Effector memory CD4-positive, alpha-beta T cell (primary cell): ENCODE results near the gene BMP8A.
"Not testable (repeated sequence)": the region's sequence is repeated elsewhere in the genome, so short reads cannot be mapped to it uniquely, and the experiment has no call there.

Source experiments
- DNase-seq, 3 donors: peaks; one replicate each; pipeline ENCODE4 v3.0.0-alpha.2; 2020
- H3K27ac ChIP-seq: 2 replicates; pipeline ENCODE4 v1.7.0; 2013; ENCODE audit warnings: mild to moderate bottlenecking, low read length, moderate library complexity; ENCODE audit not compliant: insufficient read depth, poor library complexity, severe bottlenecking
- H3K27me3 ChIP-seq: replicated peaks from 2 replicates; pipeline ENCODE4 v1.7.0; 2013; ENCODE audit warnings: mild to moderate bottlenecking, low read length; ENCODE audit not compliant: insufficient read depth, control insufficient read depth, poor library complexity, severe bottlenecking
- H3K36me3 ChIP-seq: 2 replicates; pipeline ENCODE4 v1.7.0; 2013; ENCODE audit warnings: mild to moderate bottlenecking, low read length, moderate library complexity; ENCODE audit not compliant: control insufficient read depth, insufficient read depth
- H3K4me1 ChIP-seq: 2 replicates; pipeline ENCODE4 v1.7.0; 2013; ENCODE audit warnings: low read length, mild to moderate bottlenecking; ENCODE audit not compliant: control insufficient read depth, insufficient read depth, poor library complexity, severe bottlenecking
- H3K4me3 ChIP-seq: 2 replicates; pipeline ENCODE4 v1.7.0; 2013; ENCODE audit warnings: low read length, low read depth, mild to moderate bottlenecking; ENCODE audit not compliant: insufficient read depth, poor library complexity, severe bottlenecking
- H3K9me3 ChIP-seq: 2 replicates; pipeline ENCODE4 v1.7.0; 2013; ENCODE audit warnings: mild to moderate bottlenecking, low read length, moderate library complexity; ENCODE audit not compliant: control insufficient read depth

Gene BMP8A

DNA sequence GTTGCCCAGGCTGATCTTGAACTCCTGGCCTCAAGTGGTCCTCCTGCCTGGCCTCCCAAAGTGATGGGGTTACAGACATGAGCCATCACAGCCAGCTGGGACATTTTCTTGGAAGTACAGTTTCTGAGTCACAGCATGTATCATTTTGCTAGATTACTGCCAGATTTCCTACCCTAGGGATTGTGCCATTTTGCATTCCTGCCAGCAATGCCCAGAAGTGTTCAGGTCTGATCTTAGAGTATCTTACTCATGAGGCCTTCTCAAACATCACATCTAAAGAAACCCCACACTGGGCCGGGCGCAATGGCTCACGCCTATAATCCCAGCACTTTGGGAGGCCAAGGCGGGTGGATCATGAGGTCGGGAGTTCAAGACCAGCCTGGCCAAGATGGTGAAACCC is 10.2 kb downstream of the BMP8A start:
- Histone ChIP-seq H3K36me3 (no peaks in the 10 kb centered on the region), H3K27ac (no peak overlapping the region), H3K4me1 (no peaks in the 10 kb centered on the region), H3K27me3 (no peaks in the 10 kb centered on the region), H3K9me3 (no peaks in the 10 kb centered on the region), H3K4me3 (no peak overlapping the region)
- no peak for DNase-seq

GRCh38 chr1:39504436-39504835 is 13.0 kb downstream of the BMP8A start:
- not testable (repeated sequence) for H3K4me3 ChIP-seq, H3K36me3 ChIP-seq, H3K9me3 ChIP-seq, DNase-seq, H3K27ac ChIP-seq, H3K27me3 ChIP-seq, H3K4me1 ChIP-seq

- Histone ChIP-seq H3K27ac (no peak overlapping the region), H3K9me3 (no peaks in the 10 kb centered on the region), H3K36me3 (no peaks in the 10 kb centered on the region), H3K4me1 (no peaks in the 10 kb centered on the region), H3K27me3 (no peaks in the 10 kb centered on the region), H3K4me3 (no peak overlapping the region)
- no peak for DNase-seq
Measured at GRCh38 chr1:39505289-39505688, 13.9 kb downstream of the BMP8A start.

DNA sequence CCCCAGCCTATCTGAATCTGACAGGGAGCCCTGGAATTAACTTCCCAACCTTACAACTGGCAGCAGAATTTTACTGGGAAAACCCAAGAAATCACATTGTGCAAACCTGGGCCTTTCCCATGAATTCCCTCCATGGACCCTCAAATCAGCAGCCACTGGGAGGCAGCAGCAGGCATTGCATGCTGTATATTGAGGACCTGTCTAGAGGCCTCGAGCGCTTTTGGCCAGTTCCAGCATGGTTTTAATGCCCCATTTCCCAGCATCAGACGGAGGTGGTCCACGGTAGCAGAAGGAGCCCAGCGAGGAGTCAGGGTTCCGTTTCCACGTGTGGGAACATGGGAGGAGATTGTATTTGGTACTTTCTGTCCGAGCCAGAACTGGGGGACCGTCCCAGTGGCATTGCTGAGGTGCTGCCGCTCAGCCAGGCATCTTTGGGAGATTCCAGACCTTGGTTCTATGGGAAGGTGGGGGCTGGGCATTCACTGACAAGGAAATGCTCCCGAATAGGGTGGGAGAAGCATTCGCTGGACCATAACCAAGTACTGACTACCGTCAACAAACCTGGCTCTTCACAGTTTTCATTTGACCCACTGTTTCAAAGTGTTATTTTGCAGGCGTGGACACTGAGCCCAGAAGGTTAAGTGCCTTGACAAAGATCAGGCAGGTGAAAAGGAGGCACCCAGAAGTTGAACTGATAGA is 15.9 kb downstream of the BMP8A start:
- Histone ChIP-seq H3K27me3 (no peaks in the 10 kb centered on the region), H3K4me3 (no peak overlapping the region), H3K27ac (no peak overlapping the region), H3K9me3 (no peaks in the 10 kb centered on the region), H3K4me1 (no peaks in the 10 kb centered on the region), H3K36me3 (no peaks in the 10 kb centered on the region)
- DNase-seq, result no peak

GRCh38 chr1:39508266-39508665 is 16.8 kb downstream of the BMP8A start:
- DNase-seq, result no peak
- Histone ChIP-seq H3K27me3 (no peaks in the 10 kb centered on the region), H3K4me3 (no peak overlapping the region), H3K36me3 (no peaks in the 10 kb centered on the region), H3K4me1 (no peaks in the 10 kb centered on the region), H3K9me3 (no peaks in the 10 kb centered on the region), H3K27ac (no peak overlapping the region)

- DNase-seq, result no peak
- no peak overlapping the region for H3K27ac ChIP-seq
- no peak overlapping the region for H3K4me3 ChIP-seq
Measured at GRCh38 chr1:39508857-39509305, 17.4 kb downstream of the BMP8A start.

GRCh38 chr1:39509360-39510009 is 18.0 kb downstream of the BMP8A start:
- Histone ChIP-seq H3K36me3 (no peaks in the 10 kb centered on the region), H3K27ac (no peak overlapping the region), H3K4me1 (no peaks in the 10 kb centered on the region), H3K9me3 (no peaks in the 10 kb centered on the region), H3K4me3 (no peak overlapping the region), H3K27me3 (no peaks in the 10 kb centered on the region)
- no peak for DNase-seq

More at GRCh38 chr1:39508857-39509305, 17.4 kb downstream of the BMP8A start:
- H3K4me1 ChIP-seq, result no peaks in the 10 kb centered on the region
- H3K36me3 ChIP-seq, result no peaks in the 10 kb centered on the region
- no peaks in the 10 kb centered on the region for H3K27me3 ChIP-seq
- no peaks in the 10 kb centered on the region for H3K9me3 ChIP-seq

DNA sequence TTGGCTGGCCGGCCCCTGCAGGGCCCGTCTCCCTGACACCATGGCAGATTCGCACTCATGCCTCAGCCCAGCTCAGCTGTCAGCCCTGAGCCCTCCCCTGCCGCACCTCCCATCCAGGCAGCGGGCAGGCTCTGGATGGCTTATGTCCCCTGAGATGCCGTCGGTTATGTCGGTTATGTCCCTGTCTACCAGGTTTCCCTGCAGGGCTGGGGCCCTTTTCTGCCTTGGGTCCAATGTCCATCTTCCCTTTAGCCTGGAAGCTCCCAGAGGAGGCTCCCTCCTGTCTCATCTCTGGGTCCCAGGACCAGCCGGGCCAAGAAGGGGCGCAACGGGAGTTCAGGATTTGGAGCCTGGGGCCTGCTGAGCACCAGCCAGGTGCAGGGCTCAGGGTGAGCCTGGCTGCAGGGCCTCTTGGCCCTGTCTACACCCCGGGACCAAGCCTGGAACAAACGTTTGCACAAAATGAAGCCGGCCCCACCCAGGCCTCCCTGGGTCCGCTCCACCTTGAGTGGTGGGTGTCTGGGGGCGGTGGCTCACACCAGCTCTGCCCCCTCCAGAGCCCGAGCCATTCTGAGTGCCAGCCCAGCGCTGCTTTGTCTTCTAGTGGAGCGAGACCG is 19.2 kb downstream of the BMP8A start:
- DNase-seq, H3K9me3 ChIP-seq, H3K4me3 ChIP-seq, H3K4me1 ChIP-seq, H3K27ac ChIP-seq, H3K36me3 ChIP-seq, H3K27me3 ChIP-seq: not testable (repeated sequence)

- not testable (repeated sequence) for H3K9me3 ChIP-seq, H3K4me1 ChIP-seq, H3K36me3 ChIP-seq, H3K27ac ChIP-seq, H3K4me3 ChIP-seq, DNase-seq, H3K27me3 ChIP-seq
Measured at GRCh38 chr1:39511477-39511876, 20.0 kb downstream of the BMP8A start.

DNA sequence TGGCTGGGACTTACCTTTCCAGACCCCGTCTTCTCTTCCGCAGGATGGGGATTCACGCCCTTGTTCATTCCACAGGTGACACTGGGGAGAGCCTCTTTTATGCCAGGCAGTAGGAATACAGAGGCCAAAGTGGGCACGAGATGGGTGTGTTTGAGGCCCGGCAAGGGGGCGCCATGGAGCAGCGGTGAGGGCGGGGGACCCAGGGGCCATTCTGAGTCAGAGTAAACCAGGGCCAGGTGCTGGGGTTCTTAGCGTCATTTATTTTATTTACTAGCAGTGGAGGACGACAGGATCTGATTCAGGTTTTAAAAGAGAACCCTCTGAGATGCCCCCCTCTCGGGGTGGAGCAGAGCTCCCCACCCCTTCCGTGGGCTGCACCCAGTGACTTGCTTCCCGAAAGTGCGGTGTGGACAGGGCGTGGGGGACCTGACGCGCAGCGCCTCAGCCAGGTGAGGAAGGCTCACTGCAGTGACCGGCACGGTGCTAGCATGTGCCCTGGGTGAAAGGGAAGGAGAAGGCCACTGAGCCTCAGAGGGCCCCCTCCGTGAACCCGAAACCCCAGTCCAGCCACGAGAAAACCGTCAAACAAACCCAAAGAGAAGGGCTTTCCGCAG is 20.9 kb downstream of the BMP8A start:
- H3K9me3 ChIP-seq, H3K4me1 ChIP-seq: not testable (repeated sequence)

More for the DNA sequence above, 20.9 kb downstream of the BMP8A start:
- not testable (repeated sequence) for DNase-seq, H3K27ac ChIP-seq, H3K27me3 ChIP-seq, H3K4me3 ChIP-seq, H3K36me3 ChIP-seq
